Measurements from ENCODE around the gene NUTF2.
A peak's percentile ranks its signal among the peaks of the same experiment; 100 is the strongest.

Gene NUTF2

GRCh38 chr16:67828651-67829050 lies 18.1 kb upstream of the NUTF2 start:
- Histone ChIP-seq H2AFZ (ENCODE audit: low read length) (no peak overlapping the region), H3K36me3 (replicated peaks in 1 of 2; ENCODE audit: control insufficient read depth in 2 of 2, insufficient read depth in 2 of 2, low read length in 2 of 2) (peaks cover 35 to 73% of the 10 kb centered on the region in 2 donors), H3K4me2 (ENCODE audit: insufficient read depth, low read length, poor library complexity, severe bottlenecking) (no peak overlapping the region), H3K23ac (ENCODE audit: low read depth, low read length, poor library complexity) (no peak overlapping the region), H2BK15ac (ENCODE audit: low read length) (no peak overlapping the region), H3K79me1 (ENCODE audit: low read depth, low read length) (peaks cover 3% of the 10 kb centered on the region), H2BK120ac (ENCODE audit: low read depth, low read length) (no peak overlapping the region), H3K9me3 (replicated peaks in 1 of 2; ENCODE audit: control insufficient read depth in 2 of 2, insufficient read depth in 1 of 2, low read depth in 1 of 2, low read length in 2 of 2) (no peaks in the 10 kb centered on the region), H4K8ac (ENCODE audit: low read depth, low read length) (no peak overlapping the region), H2BK5ac (ENCODE audit: low read length) (no peak overlapping the region), H3K14ac (ENCODE audit: low read length) (no peak overlapping the region), H4K91ac (ENCODE audit: low read depth, low read length, poor library complexity) (no peak overlapping the region), H3K4me1 (ENCODE audit: control insufficient read depth in 2 of 2, insufficient read depth in 1 of 2, low read depth in 1 of 2, low read length in 2 of 2) (peaks cover 8 to 11% of the 10 kb centered on the region in 2 donors), H3K27me3 (ENCODE audit: control insufficient read depth in 3 of 3, insufficient read depth in 3 of 3, low read depth in 1 of 3, low read length in 3 of 3) (no peaks in the 10 kb centered on the region), H3K9ac (ENCODE audit: low read depth, low read length, poor library complexity) (no peak overlapping the region), H3K27ac (replicated peaks; ENCODE audit: low read length) (no peak overlapping the region), H3K4ac (ENCODE audit: low read length) (no peak overlapping the region), H3K4me3 (ENCODE audit: low read length in 2 of 2) (no peak overlapping the region), H3K18ac (ENCODE audit: low read length) (no peak overlapping the region), H2BK12ac (ENCODE audit: low read length) (no peak overlapping the region), H2AK5ac (ENCODE audit: low read depth, low read length) (no peak overlapping the region)
- no CpG with 5 or more reads among the region's 4 CpGs for WGBS, 2 donors (ENCODE audit: extremely low coverage in 2 of 2, insufficient read length in 2 of 2, insufficient replicate concordance in 1 of 2)
- DNase-seq (ENCODE audit: low spot score), result no peak

- H3K27me3 ChIP-seq (ENCODE audit: control insufficient read depth in 3 of 3, insufficient read depth in 3 of 3, low read depth in 1 of 3, low read length in 3 of 3), result no peaks in the 10 kb centered on the region
- H3K27ac ChIP-seq (replicated peaks; ENCODE audit: low read length), result no peak overlapping the region
- H3K4me1 ChIP-seq (ENCODE audit: control insufficient read depth in 2 of 2, insufficient read depth in 1 of 2, low read depth in 1 of 2, low read length in 2 of 2), result peaks cover 6 to 8% of the 10 kb centered on the region in 2 donors
- H2AK5ac ChIP-seq (ENCODE audit: low read depth, low read length), result no peak overlapping the region
- no peak overlapping the region for H2BK120ac ChIP-seq (ENCODE audit: low read depth, low read length)
- no peak for DNase-seq (ENCODE audit: low spot score)
- H3K79me1 ChIP-seq (ENCODE audit: low read depth, low read length), result peaks cover 3% of the 10 kb centered on the region
- peak overlapping the region; percentile 88 to 93 for H3K4me3 ChIP-seq (ENCODE audit: low read length in 2 of 2)
- no CpG with 5 or more reads among the region's 3 CpGs for WGBS, 2 donors (ENCODE audit: extremely low coverage in 2 of 2, insufficient read length in 2 of 2, insufficient replicate concordance in 1 of 2)
- no peak overlapping the region for H3K18ac ChIP-seq (ENCODE audit: low read length)
- no peak overlapping the region for H4K8ac ChIP-seq (ENCODE audit: low read depth, low read length)
- no peak overlapping the region for H2BK5ac ChIP-seq (ENCODE audit: low read length)
- H3K23ac ChIP-seq (ENCODE audit: low read depth, low read length, poor library complexity), result no peak overlapping the region
- no peak overlapping the region for H3K14ac ChIP-seq (ENCODE audit: low read length)
- H2BK12ac ChIP-seq (ENCODE audit: low read length), result no peak overlapping the region
- H3K4ac ChIP-seq (ENCODE audit: low read length), result no peak overlapping the region
- peak overlapping the region; percentile 82 for H2AFZ ChIP-seq (ENCODE audit: low read length)
- no peak overlapping the region for H4K91ac ChIP-seq (ENCODE audit: low read depth, low read length, poor library complexity)
- no peaks in the 10 kb centered on the region for H3K9me3 ChIP-seq (replicated peaks in 1 of 2; ENCODE audit: control insufficient read depth in 2 of 2, insufficient read depth in 1 of 2, low read depth in 1 of 2, low read length in 2 of 2)
- peak overlapping the region; percentile 94 for H3K4me2 ChIP-seq (ENCODE audit: insufficient read depth, low read length, poor library complexity, severe bottlenecking)
- no peak overlapping the region for H2BK15ac ChIP-seq (ENCODE audit: low read length)
- H3K36me3 ChIP-seq (replicated peaks in 1 of 2; ENCODE audit: control insufficient read depth in 2 of 2, insufficient read depth in 2 of 2, low read length in 2 of 2), result peaks cover 31 to 45% of the 10 kb centered on the region in 2 donors
- peak overlapping the region; percentile 65 for H3K9ac ChIP-seq (ENCODE audit: low read depth, low read length, poor library complexity)
These were observed 13.7 kb upstream of the NUTF2 start for GRCh38 chr16:67833030-67833414.

- Histone ChIP-seq H2BK15ac (ENCODE audit: low read length) (no peak overlapping the region), H3K4me3 (ENCODE audit: low read length in 2 of 2) (peak overlapping the region; percentile 88 to 93), H3K27ac (replicated peaks; ENCODE audit: low read length) (no peak overlapping the region), H3K9ac (ENCODE audit: low read depth, low read length, poor library complexity) (peak overlapping the region; percentile 81), H3K4me1 (ENCODE audit: control insufficient read depth in 2 of 2, insufficient read depth in 1 of 2, low read depth in 1 of 2, low read length in 2 of 2) (peaks cover 6 to 8% of the 10 kb centered on the region in 2 donors), H3K9me3 (replicated peaks in 1 of 2; ENCODE audit: control insufficient read depth in 2 of 2, insufficient read depth in 1 of 2, low read depth in 1 of 2, low read length in 2 of 2) (no peaks in the 10 kb centered on the region), H3K27me3 (ENCODE audit: control insufficient read depth in 3 of 3, insufficient read depth in 3 of 3, low read depth in 1 of 3, low read length in 3 of 3) (no peaks in the 10 kb centered on the region), H2BK120ac (ENCODE audit: low read depth, low read length) (no peak overlapping the region), H2AFZ (ENCODE audit: low read length) (peak overlapping the region; percentile 82), H3K79me1 (ENCODE audit: low read depth, low read length) (peaks cover 3% of the 10 kb centered on the region), H3K14ac (ENCODE audit: low read length) (no peak overlapping the region), H3K18ac (ENCODE audit: low read length) (peak overlapping the region; percentile 54), H3K23ac (ENCODE audit: low read depth, low read length, poor library complexity) (peak overlapping the region; percentile 59), H3K36me3 (replicated peaks in 1 of 2; ENCODE audit: control insufficient read depth in 2 of 2, insufficient read depth in 2 of 2, low read length in 2 of 2) (peaks cover 29 to 39% of the 10 kb centered on the region in 2 donors), H2BK5ac (ENCODE audit: low read length) (no peak overlapping the region), H2AK5ac (ENCODE audit: low read depth, low read length) (no peak overlapping the region), H4K91ac (ENCODE audit: low read depth, low read length, poor library complexity) (no peak overlapping the region), H3K4me2 (ENCODE audit: insufficient read depth, low read length, poor library complexity, severe bottlenecking) (peak overlapping the region; percentile 94), H2BK12ac (ENCODE audit: low read length) (no peak overlapping the region), H4K8ac (ENCODE audit: low read depth, low read length) (no peak overlapping the region), H3K4ac (ENCODE audit: low read length) (no peak overlapping the region)
- peak; percentile 90 for DNase-seq (ENCODE audit: low spot score)
- WGBS, 2 donors (ENCODE audit: extremely low coverage in 2 of 2, insufficient read length in 2 of 2, insufficient replicate concordance in 1 of 2), result no CpG with 5 or more reads among the region's 49 CpGs
These were observed 13.1 kb upstream of the NUTF2 start for GRCh38 chr16:67833415-67834241.

- no peak overlapping the region for H2AK5ac ChIP-seq (ENCODE audit: low read depth, low read length)
- no CpG with 5 or more reads among the region's 10 CpGs for WGBS, 2 donors (ENCODE audit: extremely low coverage in 2 of 2, insufficient read length in 2 of 2, insufficient replicate concordance in 1 of 2)
These were observed 12.5 kb upstream of the NUTF2 start for GRCh38 chr16:67834242-67834614.

More at GRCh38 chr16:67834242-67834614, 12.5 kb upstream of the NUTF2 start:
- Histone ChIP-seq H3K9ac (ENCODE audit: low read depth, low read length, poor library complexity) (no peak overlapping the region), H3K4me2 (ENCODE audit: insufficient read depth, low read length, poor library complexity, severe bottlenecking) (no peak overlapping the region), H3K4me3 (ENCODE audit: low read length in 2 of 2) (peak overlapping the region in 1 of 2 donors; percentile 93), H3K36me3 (replicated peaks in 1 of 2; ENCODE audit: control insufficient read depth in 2 of 2, insufficient read depth in 2 of 2, low read length in 2 of 2) (peaks cover 27 to 33% of the 10 kb centered on the region in 2 donors), H4K8ac (ENCODE audit: low read depth, low read length) (no peak overlapping the region), H3K9me3 (replicated peaks in 1 of 2; ENCODE audit: control insufficient read depth in 2 of 2, insufficient read depth in 1 of 2, low read depth in 1 of 2, low read length in 2 of 2) (no peaks in the 10 kb centered on the region), H3K27me3 (ENCODE audit: control insufficient read depth in 3 of 3, insufficient read depth in 3 of 3, low read depth in 1 of 3, low read length in 3 of 3) (no peaks in the 10 kb centered on the region), H3K27ac (replicated peaks; ENCODE audit: low read length) (no peak overlapping the region), H4K91ac (ENCODE audit: low read depth, low read length, poor library complexity) (no peak overlapping the region), H2BK5ac (ENCODE audit: low read length) (no peak overlapping the region), H2BK12ac (ENCODE audit: low read length) (no peak overlapping the region), H3K23ac (ENCODE audit: low read depth, low read length, poor library complexity) (no peak overlapping the region), H2BK120ac (ENCODE audit: low read depth, low read length) (no peak overlapping the region), H2AFZ (ENCODE audit: low read length) (peak overlapping the region; percentile 82), H2BK15ac (ENCODE audit: low read length) (no peak overlapping the region), H3K79me1 (ENCODE audit: low read depth, low read length) (peaks cover 3% of the 10 kb centered on the region), H3K4me1 (ENCODE audit: control insufficient read depth in 2 of 2, insufficient read depth in 1 of 2, low read depth in 1 of 2, low read length in 2 of 2) (peaks cover 6 to 8% of the 10 kb centered on the region in 2 donors), H3K18ac (ENCODE audit: low read length) (no peak overlapping the region), H3K4ac (ENCODE audit: low read length) (no peak overlapping the region), H3K14ac (ENCODE audit: low read length) (no peak overlapping the region)
- no peak for DNase-seq (ENCODE audit: low spot score)

Measured in neuronal stem cell (in vitro differentiated cells).